ENCODE results near the gene NRAP. TPM values are rescaled to one million over a fixed set of nuclear protein-coding genes. Genes with fewer than 3 reads are reported as not detected.

NRAP gene
- total RNA-seq, 1 experiment from 2014 or later: not detected

GRCh38 chr10:113618338-113618737 lies 45.5 kb downstream of the NRAP start:
- no peaks in the 10 kb centered on the region for H3K9me3 ChIP-seq (ENCODE audit: control insufficient read depth, low read depth, low read length)
- no peak overlapping the region for H2BK15ac ChIP-seq (ENCODE audit: low read depth, low read length)
- H4K8ac ChIP-seq (replicated peaks; ENCODE audit: insufficient read length, low read depth, low read length): no peak overlapping the region
- H2AK5ac ChIP-seq (ENCODE audit: insufficient read length, low read length): no peak overlapping the region
- H3K79me2 ChIP-seq (ENCODE audit: insufficient read depth, low read length): no peaks in the 10 kb centered on the region
- no peak overlapping the region for H2AFZ ChIP-seq (ENCODE audit: low read length)
- H3K4me2 ChIP-seq (ENCODE audit: insufficient read depth, insufficient read length, low read length): no peak overlapping the region
- H3K27me3 Mint-ChIP-seq (ENCODE audit: low read depth): peaks cover 60% of the 10 kb centered on the region
- no peak overlapping the region for H4K91ac ChIP-seq (ENCODE audit: insufficient read length, low read depth, low read length)
- H3K79me1 ChIP-seq (ENCODE audit: insufficient read depth, low read depth, low read length, poor library complexity, severe bottlenecking): no peaks in the 10 kb centered on the region
- H2BK12ac ChIP-seq (ENCODE audit: insufficient read length, low read depth, low read length): no peak overlapping the region
- H4K5ac ChIP-seq (ENCODE audit: insufficient read length, low read depth, low read length): no peak overlapping the region
- H3K27me3 ChIP-seq (ENCODE audit: insufficient read depth, low read length): no peaks in the 10 kb centered on the region; the same call in 1 of the 2 replicates
- no peaks in the 10 kb centered on the region for H3K23me2 ChIP-seq (ENCODE audit: insufficient read length, low read depth, low read length, poor library complexity, severe bottlenecking)
- H2BK5ac ChIP-seq (ENCODE audit: insufficient read length, low read length): no peak overlapping the region
- no peak overlapping the region for H2BK120ac ChIP-seq (ENCODE audit: low read depth, low read length, poor library complexity, severe bottlenecking)
- H3K27ac Mint-ChIP-seq: no peak overlapping the region
- no peak overlapping the region for H2BK20ac ChIP-seq (ENCODE audit: low read depth, low read length, poor library complexity, severe bottlenecking)
- H3K9me3 Mint-ChIP-seq: no peaks in the 10 kb centered on the region
- H3K14ac ChIP-seq (ENCODE audit: insufficient read depth, low read length): no peak overlapping the region
- no peaks in the 10 kb centered on the region; a peak in 1 of 7 replicates for H3K36me3 Mint-ChIP-seq (ENCODE audit: insufficient read depth in 1 of 3, low read depth in 3 of 3)
- H3K4ac ChIP-seq (ENCODE audit: low read depth, low read length): no peak overlapping the region
- no peak for DNase-seq
- H3K23ac ChIP-seq (ENCODE audit: insufficient read length, low read depth, low read length): no peak overlapping the region
- H3K4me1 ChIP-seq (ENCODE audit: insufficient read depth, low read length): peaks cover 10% of the 10 kb centered on the region
- no peak overlapping the region for H3K18ac ChIP-seq (ENCODE audit: insufficient read length, low read depth, low read length)
- no peak for TF ChIP-seq CTCF (conservative IDR thresholded peaks at IDR 0.05)
- no peak overlapping the region for H3K27ac ChIP-seq (ENCODE audit: insufficient read length, low read depth, low read length)
- no peaks in the 10 kb centered on the region for H4K20me1 ChIP-seq (ENCODE audit: control insufficient read depth, insufficient read depth, insufficient read length)
- peaks cover 64 to 66% of the 10 kb centered on the region in 2 experiments for H3K4me1 Mint-ChIP-seq
- H3K4me3 Mint-ChIP-seq: no peak overlapping the region
- H3K56ac ChIP-seq (ENCODE audit: insufficient read length, low read depth, low read length): no peak overlapping the region
- no CpG with 5 or more reads among the region's 7 CpGs for WGBS (ENCODE audit: extremely low coverage, insufficient read length, low lambda C conversion rate)
- no peak overlapping the region for H3K9ac ChIP-seq (ENCODE audit: extremely low read depth, insufficient read length, low read length)
- no peak overlapping the region for H3T11ph ChIP-seq (ENCODE audit: low read length)

Measured in H9 (cell line).